MG63 (cell line): ENCODE data around the gene BIRC3. TPM values are rescaled to one million over a fixed set of nuclear protein-coding genes. Genes with fewer than 3 reads are reported as not detected.

ENCODE experiments used
- DNase-seq: peaks from one replicate; pipeline ENCODE4 v3.0.0-alpha.2; 2020
- H3K27me3 ChIP-seq: fragments of 250-450 bp; sonication (Bioruptor Pico); 2 replicates; pipeline ENCODE4 v1.5.1; 2020; ENCODE audit warnings: mild to moderate bottlenecking, moderate library complexity
- H3K36me3 ChIP-seq: fragments of 250-450 bp; sonication (Bioruptor Pico); 2 replicates; pipeline ENCODE4 v1.5.1; 2020; ENCODE audit warnings: mild to moderate bottlenecking, moderate library complexity
- H3K4me3 ChIP-seq: fragments of 250-450 bp; sonication (Bioruptor Pico); 2 replicates; pipeline ENCODE4 v1.5.1; 2020; ENCODE audit warnings: mild to moderate bottlenecking, moderate library complexity
- H3K9me3 ChIP-seq: fragments of 250-450 bp; sonication (Bioruptor Pico); 2 replicates; pipeline ENCODE4 v1.5.1; 2020; ENCODE audit warnings: mild to moderate bottlenecking, moderate library complexity
- total RNA-seq: library from RNA; depleted of rRNA; stranded (reverse); fragments of >200 nt; shearing (Covaris generic); gene quantifications from 2 replicates; pipeline ENCODE4 v1.2.3, GENCODE V29; 2014; ENCODE audit warnings: low replicate concordance; rRNA removed

BIRC3 gene
- total RNA-seq, result 0.59 and 5.2 TPM in 2 replicates

DNA sequence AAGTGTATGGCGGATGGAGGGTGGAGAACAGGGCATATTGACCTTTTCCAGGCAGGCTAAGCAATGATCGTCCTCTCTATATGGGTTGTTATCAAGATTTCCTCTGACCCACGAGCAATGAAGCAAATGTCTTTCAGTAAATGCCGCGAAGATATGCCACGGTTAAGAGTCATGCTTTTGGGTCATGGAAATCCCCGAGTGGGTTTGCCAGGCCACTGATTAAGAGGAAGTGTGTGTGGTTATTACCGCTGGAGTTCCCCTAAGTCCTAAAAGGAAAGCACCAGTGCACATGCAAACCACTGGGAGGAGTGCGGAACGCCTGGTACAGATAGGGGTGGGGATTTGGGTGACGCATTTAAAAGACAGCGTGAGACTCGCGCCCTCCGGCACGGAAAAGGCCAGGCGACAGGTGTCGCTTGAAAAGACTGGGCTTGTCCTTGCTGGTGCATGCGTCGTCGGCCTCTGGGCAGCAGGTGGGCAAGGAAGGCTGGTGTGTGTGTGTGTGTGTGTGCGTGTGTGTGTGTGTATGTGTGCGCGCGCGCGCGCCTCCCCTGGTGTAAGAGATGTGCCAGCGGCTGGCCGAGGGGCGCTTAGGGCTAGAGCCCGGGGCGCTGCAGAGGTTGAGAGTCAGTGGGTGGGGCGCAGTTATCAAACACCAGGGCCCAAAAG is at the start of gene BIRC3:
BIRC3 (plus strand) TSS at position 386 of the 669 bp plus-strand sequence. CDS start 7,026 bp downstream, outside the sequence.
- no peaks in the 10 kb centered on the region for H3K27me3 ChIP-seq
- H3K36me3 ChIP-seq, result no peaks in the 10 kb centered on the region
- peak; percentile 85 for DNase-seq
- peak within 1 kb of the TSS; percentile 63 for H3K4me3 ChIP-seq
- no peaks in the 10 kb centered on the region for H3K9me3 ChIP-seq

DNA sequence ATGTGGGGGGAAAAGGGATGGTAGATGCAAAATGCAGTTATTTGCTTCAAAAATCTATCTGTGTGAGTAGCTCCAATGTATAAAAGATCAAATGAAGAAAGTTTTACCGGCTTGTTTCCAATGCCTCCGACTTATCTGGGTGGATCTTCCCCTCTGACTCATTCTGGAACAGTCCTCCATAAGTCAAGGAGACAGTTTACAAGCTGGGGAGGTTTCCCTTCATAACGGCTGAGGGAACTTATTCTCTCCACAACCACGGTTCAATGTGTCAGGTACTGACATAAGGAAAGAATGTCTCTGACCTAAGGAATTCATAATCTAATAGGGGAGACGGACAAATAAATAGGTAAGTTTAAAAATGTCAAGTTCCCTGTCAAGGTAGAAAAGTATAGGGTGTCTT is 49.7 kb upstream of the BIRC3 start:
- Histone ChIP-seq H3K36me3 (no peaks in the 10 kb centered on the region), H3K27me3 (no peaks in the 10 kb centered on the region), H3K9me3 (no peaks in the 10 kb centered on the region; the same call in 1 of the 2 replicates), H3K4me3 (peak overlapping the region; percentile 50)
- DNase-seq, result no peak

DNA sequence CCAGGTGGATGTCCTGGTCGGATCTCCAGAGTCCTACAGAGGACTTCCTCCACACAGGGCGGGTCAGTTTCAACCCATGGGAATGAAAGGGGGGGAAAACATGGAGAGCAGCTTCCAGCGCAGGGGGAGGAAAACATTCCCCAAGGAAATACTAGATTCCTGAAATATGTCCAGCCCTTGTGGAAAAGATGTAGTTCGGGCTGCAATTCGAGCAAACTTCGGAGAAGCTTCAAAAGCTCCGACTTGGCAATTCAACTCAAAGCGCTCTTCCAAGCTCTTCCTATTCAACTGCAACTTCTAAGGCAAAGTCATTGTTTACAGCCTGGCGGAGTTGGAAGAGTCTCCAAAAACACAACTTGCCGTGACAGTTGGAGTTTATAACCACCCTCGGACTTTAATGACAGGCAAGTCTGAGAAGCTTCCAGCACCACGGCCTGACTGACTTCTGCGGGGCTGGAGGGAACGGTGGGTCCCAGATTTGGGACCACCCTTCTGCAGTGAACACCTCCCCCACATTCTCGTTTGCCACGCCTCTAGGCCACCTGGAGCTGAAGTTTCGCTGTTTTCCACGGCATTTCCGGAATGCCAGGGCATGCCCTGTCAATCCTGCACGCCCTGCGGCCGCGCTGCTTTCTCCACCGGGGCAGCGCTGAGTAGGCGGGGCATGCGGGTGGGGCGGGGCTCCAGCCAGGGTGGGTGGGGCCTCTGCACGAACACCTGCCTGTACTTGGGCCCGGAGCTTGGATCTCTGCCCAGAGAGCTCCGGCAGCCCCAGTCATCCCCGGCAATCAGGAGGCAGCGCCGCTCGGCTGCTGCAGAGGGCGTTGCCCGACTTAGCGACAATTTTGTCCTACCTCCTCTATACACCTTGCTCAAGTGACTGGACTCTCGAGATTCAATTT is 49.0 kb upstream of the BIRC3 start:
- Histone ChIP-seq H3K36me3 (no peaks in the 10 kb centered on the region), H3K4me3 (peak overlapping the region; percentile 50), H3K27me3 (no peaks in the 10 kb centered on the region), H3K9me3 (no peaks in the 10 kb centered on the region; the same call in 1 of the 2 replicates)
- DNase-seq, result peak; percentile 72

DNA sequence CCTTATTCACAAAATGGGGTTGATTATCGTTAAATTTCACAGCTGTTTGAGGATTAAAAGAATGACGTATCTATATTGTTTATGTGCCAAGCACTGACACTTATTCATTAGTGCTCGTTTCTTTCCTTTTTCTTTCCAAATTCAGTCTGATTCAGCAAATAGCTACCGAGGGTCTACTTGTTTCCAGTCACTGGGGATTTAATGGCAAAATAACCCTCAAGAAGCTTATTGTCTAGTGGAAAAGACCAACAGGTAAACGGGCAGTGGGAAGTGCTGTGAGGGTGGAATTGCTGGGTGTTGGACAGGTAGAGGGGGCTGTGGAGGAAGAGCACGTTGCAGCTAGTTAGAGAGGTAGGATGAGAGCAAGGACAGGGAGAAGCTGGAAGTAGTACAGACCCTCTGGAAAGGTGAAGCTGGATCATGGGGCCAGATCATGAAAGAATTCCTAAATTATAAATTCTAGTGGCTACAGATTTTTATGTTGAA is 48.3 kb upstream of the BIRC3 start:
- DNase-seq, result no peak
- Histone ChIP-seq H3K4me3 (peak overlapping the region; percentile 50), H3K36me3 (no peaks in the 10 kb centered on the region)

DNA sequence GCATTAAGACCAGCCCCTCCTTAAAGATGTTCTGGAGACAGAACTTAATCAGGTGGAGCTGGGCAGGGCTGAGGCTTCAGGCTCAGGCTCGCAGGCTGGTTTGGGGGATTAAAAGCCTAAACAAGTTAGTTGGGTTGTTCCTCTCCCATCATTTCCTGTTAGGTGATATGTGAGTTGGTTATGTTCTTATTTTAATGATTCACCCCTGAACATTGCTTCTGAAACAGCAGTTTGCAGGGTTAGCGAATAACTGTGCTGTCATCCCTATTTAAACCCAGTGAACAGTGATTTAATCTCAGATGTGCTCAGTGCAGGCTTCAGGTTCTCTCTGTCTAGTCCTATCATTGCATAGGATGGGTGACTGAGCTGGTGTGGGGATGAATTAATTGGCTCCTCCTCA is 47.4 kb upstream of the BIRC3 start:
- DNase-seq, result peak; percentile 3
- H3K9me3 ChIP-seq, result no peaks in the 10 kb centered on the region; the same call in 1 of the 2 replicates
- H3K36me3 ChIP-seq, result no peaks in the 10 kb centered on the region
- H3K4me3 ChIP-seq, result no peak overlapping the region
- no peaks in the 10 kb centered on the region for H3K27me3 ChIP-seq

More for the DNA sequence above, 48.3 kb upstream of the BIRC3 start:
- H3K27me3 ChIP-seq, result no peaks in the 10 kb centered on the region
- no peaks in the 10 kb centered on the region; the same call in 1 of the 2 replicates for H3K9me3 ChIP-seq

DNA sequence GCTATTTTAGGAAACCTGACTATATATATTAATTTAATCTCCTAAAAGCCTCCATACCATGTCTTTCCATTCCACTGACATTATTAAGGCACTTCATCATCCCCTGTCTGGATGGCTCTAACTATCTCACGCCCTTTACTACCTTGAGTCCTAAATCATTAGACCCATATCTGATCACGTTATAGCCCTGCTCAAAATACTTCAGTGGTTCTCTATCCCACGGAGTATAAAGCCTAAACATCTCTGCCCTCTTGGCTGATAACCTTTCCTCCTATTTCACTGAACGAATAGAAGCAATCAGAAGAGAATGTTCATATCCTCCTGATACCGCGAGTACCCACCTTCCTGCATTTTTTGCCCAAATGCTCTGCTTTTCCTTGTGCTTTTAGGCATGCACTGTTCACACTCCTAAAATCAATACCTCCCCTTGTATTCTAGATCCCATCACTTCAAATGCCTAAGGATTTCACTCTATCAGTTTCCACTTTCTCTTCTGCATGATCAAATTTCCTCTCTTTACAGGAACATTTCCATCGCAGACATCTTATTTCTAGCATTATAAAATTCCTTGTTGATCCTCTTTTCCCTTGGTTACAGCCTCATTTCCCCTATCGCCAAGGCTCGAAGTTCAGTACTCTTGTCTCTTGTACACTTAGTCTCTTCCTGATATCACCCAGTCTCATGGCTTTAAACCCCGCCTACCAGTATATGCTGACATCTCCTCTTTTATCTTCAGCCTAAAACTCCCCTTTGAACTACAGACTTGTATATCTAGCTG is 45.0 kb upstream of the BIRC3 start:
- no peak overlapping the region for H3K4me3 ChIP-seq
- H3K36me3 ChIP-seq, result no peaks in the 10 kb centered on the region
- no peaks in the 10 kb centered on the region for H3K27me3 ChIP-seq
- no peaks in the 10 kb centered on the region; the same call in 1 of the 2 replicates for H3K9me3 ChIP-seq
- DNase-seq, result no peak

DNA sequence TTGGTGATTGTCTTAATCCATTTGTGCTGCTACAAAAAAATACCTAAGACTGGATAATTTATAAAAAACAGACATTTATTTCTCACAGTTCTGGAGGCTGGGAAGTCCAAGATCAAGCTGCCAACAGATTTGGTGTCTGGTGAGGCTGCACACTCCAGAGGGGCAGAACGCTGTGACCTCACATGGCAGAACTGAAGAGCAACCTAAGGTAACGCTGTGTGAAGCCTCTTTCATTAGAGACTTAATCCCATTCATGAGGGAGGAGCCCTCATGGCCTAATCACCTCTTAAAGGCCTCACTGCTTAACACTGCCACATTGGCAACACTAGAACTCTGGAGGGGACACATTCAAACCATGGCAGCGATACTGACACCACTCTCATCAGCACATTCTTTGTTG is 42.7 kb upstream of the BIRC3 start:
- no peak overlapping the region for H3K4me3 ChIP-seq
- no peaks in the 10 kb centered on the region for H3K27me3 ChIP-seq
- no peaks in the 10 kb centered on the region; the same call in 1 of the 2 replicates for H3K9me3 ChIP-seq
- no peak for DNase-seq
- no peaks in the 10 kb centered on the region for H3K36me3 ChIP-seq

DNA sequence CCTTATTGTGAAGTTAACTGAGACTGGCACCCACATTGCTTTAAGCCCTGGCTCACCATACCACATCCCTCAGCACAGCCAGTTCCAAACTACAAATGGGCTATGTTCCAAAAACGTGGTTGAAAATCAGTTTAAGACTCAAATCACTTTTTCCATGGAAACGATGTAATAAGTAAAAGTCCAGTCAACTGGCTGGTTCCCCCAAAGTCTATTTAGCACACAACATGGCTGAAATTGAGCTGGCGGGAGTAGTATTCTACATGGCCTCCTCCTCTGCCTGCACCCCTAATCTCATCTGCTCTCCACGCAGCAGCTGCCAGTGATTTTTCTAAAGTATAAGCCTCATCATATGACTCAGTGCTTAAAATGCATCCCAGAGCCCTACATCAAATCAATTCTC is 40.9 kb upstream of the BIRC3 start:
- DNase-seq, result no peak
- H3K9me3 ChIP-seq, result no peaks in the 10 kb centered on the region; the same call in 1 of the 2 replicates

DNA sequence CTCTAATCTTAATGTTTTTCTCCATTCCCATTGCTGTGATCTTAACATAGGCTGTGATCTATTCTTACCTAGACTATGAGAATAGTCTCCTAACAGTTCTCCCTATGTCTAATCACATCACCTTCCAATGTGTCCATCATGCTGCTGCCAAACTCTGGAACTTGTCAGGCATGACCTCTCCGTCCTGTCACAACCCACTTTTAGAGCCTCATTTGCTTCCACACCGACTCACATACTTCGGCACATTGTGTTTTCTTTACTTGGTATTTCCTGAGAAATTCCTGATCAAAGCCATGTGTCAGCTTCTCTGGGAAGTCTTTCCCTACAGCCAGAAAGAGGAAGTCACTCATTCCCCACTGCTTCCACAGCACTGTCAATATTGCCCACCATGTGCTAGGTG is 40.5 kb upstream of the BIRC3 start:
- no peak overlapping the region for H3K4me3 ChIP-seq
- H3K9me3 ChIP-seq, result no peaks in the 10 kb centered on the region; the same call in 1 of the 2 replicates
- H3K27me3 ChIP-seq, result no peaks in the 10 kb centered on the region
- no peaks in the 10 kb centered on the region for H3K36me3 ChIP-seq
- no peak for DNase-seq

More for the DNA sequence above, 40.9 kb upstream of the BIRC3 start:
- no peaks in the 10 kb centered on the region for H3K36me3 ChIP-seq
- H3K27me3 ChIP-seq, result no peaks in the 10 kb centered on the region
- no peak overlapping the region for H3K4me3 ChIP-seq

DNA sequence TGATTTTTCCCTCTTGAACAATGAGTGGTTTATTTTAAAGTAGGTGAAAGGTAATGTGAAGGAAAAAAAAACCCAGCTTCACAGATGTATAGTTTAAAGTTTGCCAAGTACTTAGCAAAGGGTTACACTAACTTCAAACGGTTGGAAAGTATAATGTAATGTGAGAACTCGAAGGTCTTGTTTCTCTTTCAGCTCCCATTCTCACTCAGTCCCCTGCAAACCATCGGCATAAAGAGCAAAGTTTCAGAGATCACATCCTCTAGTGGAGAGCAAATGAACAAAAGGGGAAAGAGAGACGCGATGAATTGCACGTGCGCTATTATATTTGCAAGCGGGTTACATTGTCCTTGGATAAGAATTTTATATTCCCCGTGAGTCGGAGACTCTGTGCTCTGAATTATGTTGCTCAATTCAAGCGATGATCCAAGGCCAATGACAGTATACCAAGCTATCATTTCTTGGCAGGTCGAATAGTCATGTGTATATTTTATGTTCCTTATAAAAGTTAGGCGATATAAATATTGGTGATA is 37.6 kb upstream of the BIRC3 start:
- no peaks in the 10 kb centered on the region for H3K9me3 ChIP-seq
- H3K4me3 ChIP-seq, result peak overlapping the region; percentile 22
- peak; percentile 56 for DNase-seq
- H3K36me3 ChIP-seq, result no peaks in the 10 kb centered on the region
- no peaks in the 10 kb centered on the region for H3K27me3 ChIP-seq

DNA sequence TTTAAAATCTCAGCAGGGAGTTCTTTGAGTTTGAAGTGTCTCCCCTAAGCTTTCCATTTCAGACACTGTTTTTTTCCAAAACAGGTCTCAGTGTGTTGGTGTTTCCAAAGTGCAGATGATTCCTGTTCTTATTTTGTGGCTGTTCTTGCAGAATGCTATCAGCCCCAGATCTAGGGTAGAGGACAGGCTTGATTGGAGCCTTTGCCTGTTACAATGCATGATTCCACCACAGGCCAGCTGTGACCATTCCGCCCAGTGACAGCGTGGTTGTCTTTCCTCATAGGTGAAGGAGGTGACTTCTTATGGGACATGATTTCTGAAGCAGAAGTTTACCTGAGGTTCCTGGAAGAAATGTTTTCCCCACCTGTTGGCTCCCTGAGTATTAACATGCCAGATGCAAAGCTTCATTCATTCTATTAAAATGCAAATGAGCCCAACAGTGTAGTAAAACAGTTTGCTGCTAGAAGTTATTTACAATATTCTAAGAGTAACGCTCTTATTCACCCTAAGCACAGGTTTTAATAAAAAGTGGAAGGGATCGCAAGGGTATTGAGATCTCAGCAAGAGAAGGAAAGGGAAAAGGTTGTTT is 36.9 kb upstream of the BIRC3 start:
- peak overlapping the region; percentile 22; the same call in 1 of the 2 replicates for H3K4me3 ChIP-seq
- no peaks in the 10 kb centered on the region for H3K9me3 ChIP-seq
- DNase-seq, result no peak

DNA sequence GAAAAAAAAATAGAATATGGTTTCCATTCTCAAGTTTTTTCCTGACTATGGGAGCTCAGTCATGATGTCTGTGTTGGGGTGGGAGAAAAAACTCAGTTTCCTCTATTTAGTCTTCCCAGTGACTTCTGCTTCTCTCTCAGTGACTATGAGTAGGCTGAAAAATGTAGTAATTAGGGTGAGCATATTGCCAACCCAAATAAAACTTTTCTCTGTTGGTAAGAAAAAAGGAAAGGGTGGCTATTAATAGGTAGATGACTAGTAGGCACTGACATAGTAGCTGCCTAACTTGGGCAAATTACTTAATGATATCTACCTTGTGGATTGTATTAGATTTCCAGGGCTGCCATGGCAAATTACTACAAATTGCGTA is 34.2 kb upstream of the BIRC3 start:
- no peaks in the 10 kb centered on the region for H3K27me3 ChIP-seq
- DNase-seq, result no peak

More for the DNA sequence above, 36.9 kb upstream of the BIRC3 start:
- no peaks in the 10 kb centered on the region for H3K36me3 ChIP-seq
- no peaks in the 10 kb centered on the region for H3K27me3 ChIP-seq

DNA sequence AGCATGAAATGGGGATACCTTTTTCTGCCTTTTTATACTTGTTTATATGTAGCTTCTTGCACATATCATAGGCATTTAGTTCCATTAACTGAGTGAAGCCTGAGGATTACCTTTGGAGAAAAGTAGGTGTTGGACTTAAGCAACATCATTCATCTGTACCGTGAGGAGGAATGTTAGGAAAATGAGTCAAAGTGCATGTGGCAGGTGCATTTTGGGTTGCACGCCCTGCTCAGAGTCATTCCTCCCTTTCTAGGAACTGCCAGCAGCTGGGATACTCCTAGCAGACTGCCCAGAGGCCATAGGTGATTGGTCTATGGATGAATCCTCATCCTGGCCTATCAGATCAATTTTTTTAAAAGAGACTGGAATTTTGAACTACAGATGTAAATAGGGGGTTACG is 33.3 kb upstream of the BIRC3 start:
- DNase-seq, result no peak
- no peaks in the 10 kb centered on the region for H3K36me3 ChIP-seq
- no peaks in the 10 kb centered on the region for H3K9me3 ChIP-seq
- H3K4me3 ChIP-seq, result no peak overlapping the region
- no peaks in the 10 kb centered on the region for H3K27me3 ChIP-seq

More for the DNA sequence above, 34.2 kb upstream of the BIRC3 start:
- no peak overlapping the region for H3K4me3 ChIP-seq
- H3K36me3 ChIP-seq, result no peaks in the 10 kb centered on the region
- no peaks in the 10 kb centered on the region for H3K9me3 ChIP-seq

DNA sequence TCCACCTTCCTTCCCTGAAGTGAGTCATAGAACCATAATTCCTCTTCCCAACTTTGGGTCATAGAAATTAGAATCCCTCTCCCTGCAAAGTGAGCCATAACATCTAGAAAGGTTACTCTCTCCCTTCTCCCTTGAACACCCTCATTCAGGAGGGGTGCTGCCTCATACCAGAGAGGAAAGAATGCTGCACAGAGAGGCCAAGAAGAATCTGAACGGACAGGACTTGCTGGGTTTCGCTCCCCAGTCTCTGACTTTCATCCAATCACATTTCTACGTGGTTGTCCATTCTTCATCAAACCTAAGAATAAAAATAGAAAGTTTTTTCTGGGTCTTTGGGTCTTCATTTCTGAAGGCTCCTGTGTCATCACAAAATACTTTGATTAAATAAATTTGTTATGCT is 31.0 kb upstream of the BIRC3 start:
- DNase-seq, result no peak
- H3K4me3 ChIP-seq, result no peak overlapping the region

DNA sequence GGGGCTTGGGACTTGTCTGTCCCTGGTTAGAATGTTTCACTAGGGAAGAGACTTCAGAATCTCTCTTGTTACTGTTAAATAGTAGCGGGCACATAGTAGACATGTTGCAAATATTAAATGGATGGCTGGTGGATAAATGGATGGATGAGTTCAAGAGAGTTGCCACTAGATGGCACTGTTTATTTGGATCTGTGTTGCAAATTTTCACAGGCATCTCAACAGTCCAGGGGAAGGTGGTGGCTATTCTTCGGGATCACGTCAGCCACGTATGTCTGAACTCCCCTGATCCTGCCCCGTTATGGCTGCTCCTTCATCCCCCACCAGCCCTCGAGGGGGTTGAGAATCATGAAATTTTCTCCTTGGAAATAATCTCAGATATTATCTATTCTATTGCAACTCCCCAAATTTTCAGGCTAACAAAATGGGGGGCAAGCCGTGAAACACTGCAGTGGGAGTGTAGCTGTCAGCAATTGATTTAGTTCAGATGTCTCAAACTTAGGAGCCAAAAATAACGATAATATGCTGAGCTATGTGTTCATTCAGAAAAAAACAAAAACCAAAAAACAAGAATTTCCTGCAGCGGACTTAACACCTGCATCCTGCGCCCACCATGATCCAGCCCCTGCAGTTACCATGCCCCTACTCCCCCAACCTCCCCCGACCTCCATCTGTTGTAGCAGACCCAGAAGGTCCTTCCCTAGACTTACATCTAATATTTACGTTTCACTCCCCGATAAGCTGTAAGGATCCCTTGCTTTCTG is 29.1 kb upstream of the BIRC3 start:
- Histone ChIP-seq H3K27me3 (no peaks in the 10 kb centered on the region), H3K9me3 (no peaks in the 10 kb centered on the region), H3K36me3 (no peaks in the 10 kb centered on the region), H3K4me3 (no peak overlapping the region)
- peak; percentile 17 for DNase-seq

More for the DNA sequence above, 31.0 kb upstream of the BIRC3 start:
- no peaks in the 10 kb centered on the region for H3K36me3 ChIP-seq
- H3K9me3 ChIP-seq, result no peaks in the 10 kb centered on the region
- H3K27me3 ChIP-seq, result no peaks in the 10 kb centered on the region
